IPS-18c (cell line): ENCODE measurements around the gene PLPPR5.
"Not testable (repeated sequence)": the region's sequence is repeated elsewhere in the genome, so short reads cannot be mapped to it uniquely, and the experiment has no call there.

ENCODE experiments used
- H3K4me3 ChIP-seq: 2 replicates; pipeline ENCODE4 v1.7.0; 2013; ENCODE audit warnings: low read depth, mild to moderate bottlenecking, low read length, moderate library complexity; ENCODE audit not compliant: insufficient read depth
- H3K9me3 ChIP-seq: one replicate; pipeline ENCODE4 v1.6.1; 2013; ENCODE audit warnings: mild to moderate bottlenecking, low read length, moderate library complexity; ENCODE audit not compliant: control insufficient read depth, insufficient read depth

PLPPR5 gene

GRCh38 chr1:99004861-99005442, at the start of gene PLPPR5:
PLPPR5 (minus strand) TSS chr1:99004861; CDS start chr1:99004671, 190 bp downstream.
- H3K9me3 ChIP-seq, result no peaks in the 10 kb centered on the region
- H3K4me3 ChIP-seq, result peak within 1 kb of the TSS; percentile 71

GRCh38 chr1:99051611-99052283, 47.1 kb upstream of the PLPPR5 start:
- H3K4me3 ChIP-seq, result no peak overlapping the region
- H3K9me3 ChIP-seq, result peaks cover 2% of the 10 kb centered on the region

GRCh38 chr1:99049745-99050144, 45.1 kb upstream of the PLPPR5 start:
- Histone ChIP-seq H3K9me3 (peaks cover 2% of the 10 kb centered on the region), H3K4me3 (no peak overlapping the region)

- H3K4me3 ChIP-seq, H3K9me3 ChIP-seq: not testable (repeated sequence)
Observed at GRCh38 chr1:99036746-99037145, 32.1 kb upstream of the PLPPR5 start.

GRCh38 chr1:99018313-99018712, 13.7 kb upstream of the PLPPR5 start:
- Histone ChIP-seq H3K4me3 (no peak overlapping the region), H3K9me3 (no peaks in the 10 kb centered on the region)

GRCh38 chr1:99017655-99018054, 13.0 kb upstream of the PLPPR5 start:
- no peak overlapping the region for H3K4me3 ChIP-seq
- no peaks in the 10 kb centered on the region for H3K9me3 ChIP-seq

GRCh38 chr1:99010679-99011078, 6.0 kb upstream of the PLPPR5 start:
- H3K9me3 ChIP-seq, result no peaks in the 10 kb centered on the region
- no peak overlapping the region for H3K4me3 ChIP-seq

- H3K4me3 ChIP-seq, result no peak overlapping the region
- no peaks in the 10 kb centered on the region for H3K9me3 ChIP-seq
Observed at GRCh38 chr1:99007366-99007765, 2.7 kb upstream of the PLPPR5 start.

GRCh38 chr1:99005537-99005942, 879 bp upstream of the PLPPR5 start:
- H3K4me3 ChIP-seq, result peak overlapping the region; percentile 71
- H3K9me3 ChIP-seq, result no peaks in the 10 kb centered on the region

- Histone ChIP-seq H3K9me3 (no peaks in the 10 kb centered on the region), H3K4me3 (peak overlapping the region; percentile 71)
Observed at GRCh38 chr1:99004254-99004860, 304 bp downstream of the PLPPR5 start.

GRCh38 chr1:99003581-99004253, 944 bp downstream of the PLPPR5 start:
- Histone ChIP-seq H3K9me3 (no peaks in the 10 kb centered on the region), H3K4me3 (peak overlapping the region; percentile 71)

- Histone ChIP-seq H3K4me3 (no peak overlapping the region), H3K9me3 (no peaks in the 10 kb centered on the region)
Observed at GRCh38 chr1:98992844-98993243, 11.8 kb downstream of the PLPPR5 start.

- Histone ChIP-seq H3K9me3 (no peaks in the 10 kb centered on the region), H3K4me3 (no peak overlapping the region)
Observed at GRCh38 chr1:98991127-98992012, 13.3 kb downstream of the PLPPR5 start.

GRCh38 chr1:98989556-98989907, 15.1 kb downstream of the PLPPR5 start:
- H3K9me3 ChIP-seq, result no peaks in the 10 kb centered on the region
- H3K4me3 ChIP-seq, result no peak overlapping the region

GRCh38 chr1:98988904-98989555, 15.6 kb downstream of the PLPPR5 start:
- H3K9me3 ChIP-seq, result no peaks in the 10 kb centered on the region
- no peak overlapping the region for H3K4me3 ChIP-seq

GRCh38 chr1:98985687-98986086, 19.0 kb downstream of the PLPPR5 start:
- Histone ChIP-seq H3K9me3 (no peaks in the 10 kb centered on the region), H3K4me3 (no peak overlapping the region)
